ENCODE measurements around the gene MAP7.

Gene MAP7

DNA sequence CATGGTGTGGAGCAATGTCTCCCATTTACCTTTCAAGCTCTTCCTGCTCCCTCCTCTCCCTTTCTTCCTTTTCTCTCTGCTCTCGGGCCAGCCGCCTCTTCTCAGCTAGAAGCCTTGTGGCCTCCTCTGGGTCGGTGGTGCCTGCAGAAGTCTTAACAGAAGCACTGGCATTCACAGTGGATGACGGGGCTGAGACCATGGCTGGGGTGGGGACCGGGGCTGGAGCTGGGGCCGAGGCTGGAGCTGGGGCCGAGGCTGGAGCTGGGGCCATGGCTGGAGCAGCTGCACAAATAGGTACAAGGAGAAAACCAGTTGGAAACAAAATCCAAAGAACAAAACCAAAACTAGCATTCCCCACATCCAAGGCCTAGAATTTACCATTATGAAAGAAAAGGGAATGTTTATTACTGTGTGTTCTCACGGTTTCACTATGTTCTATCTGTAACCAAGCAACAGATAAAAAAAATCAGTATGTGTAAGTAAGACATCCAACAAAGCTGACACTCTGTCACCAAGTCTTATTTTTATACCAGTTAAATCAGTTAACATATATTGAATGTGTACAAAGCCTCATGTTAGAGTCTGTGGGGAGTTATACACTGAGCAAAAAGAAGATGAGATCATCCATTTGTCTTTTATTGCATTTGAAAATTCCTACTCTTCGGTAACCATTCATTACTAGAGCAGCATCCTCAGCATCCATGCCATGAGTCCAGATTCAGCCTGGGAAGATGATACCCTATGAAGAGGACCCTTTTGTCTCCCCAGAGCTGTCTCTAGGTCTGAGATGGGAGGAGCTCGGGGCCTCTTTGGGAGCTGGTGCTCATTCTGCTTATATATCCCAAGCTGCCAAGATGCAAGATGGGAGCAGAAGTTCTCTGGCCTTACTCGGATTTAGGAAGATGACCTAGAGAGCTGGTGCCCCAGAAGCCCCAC lies 187.5 kb downstream of the MAP7 start:
- in situ Hi-C loops (cut with HindIII; ENCODE audit: low sequenced_read_pairs): no loop called here
- H3K4me3 ChIP-seq (ENCODE audit: low read depth, low read length): no peak overlapping the region
- TF ChIP-seq, protein P1, sequence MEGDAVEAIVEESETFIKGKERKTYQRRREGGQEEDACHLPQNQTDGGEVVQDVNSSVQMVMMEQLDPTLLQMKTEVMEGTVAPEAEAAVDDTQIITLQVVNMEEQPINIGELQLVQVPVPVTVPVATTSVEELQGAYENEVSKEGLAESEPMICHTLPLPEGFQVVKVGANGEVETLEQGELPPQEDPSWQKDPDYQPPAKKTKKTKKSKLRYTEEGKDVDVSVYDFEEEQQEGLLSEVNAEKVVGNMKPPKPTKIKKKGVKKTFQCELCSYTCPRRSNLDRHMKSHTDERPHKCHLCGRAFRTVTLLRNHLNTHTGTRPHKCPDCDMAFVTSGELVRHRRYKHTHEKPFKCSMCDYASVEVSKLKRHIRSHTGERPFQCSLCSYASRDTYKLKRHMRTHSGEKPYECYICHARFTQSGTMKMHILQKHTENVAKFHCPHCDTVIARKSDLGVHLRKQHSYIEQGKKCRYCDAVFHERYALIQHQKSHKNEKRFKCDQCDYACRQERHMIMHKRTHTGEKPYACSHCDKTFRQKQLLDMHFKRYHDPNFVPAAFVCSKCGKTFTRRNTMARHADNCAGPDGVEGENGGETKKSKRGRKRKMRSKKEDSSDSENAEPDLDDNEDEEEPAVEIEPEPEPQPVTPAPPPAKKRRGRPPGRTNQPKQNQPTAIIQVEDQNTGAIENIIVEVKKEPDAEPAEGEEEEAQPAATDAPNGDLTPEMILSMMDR (IDR thresholded peaks at IDR 0.05; ENCODE audit: low read depth, low read length, missing control alignments): no peak
- no peak for DNase-seq (ENCODE audit: low read depth)

DNA sequence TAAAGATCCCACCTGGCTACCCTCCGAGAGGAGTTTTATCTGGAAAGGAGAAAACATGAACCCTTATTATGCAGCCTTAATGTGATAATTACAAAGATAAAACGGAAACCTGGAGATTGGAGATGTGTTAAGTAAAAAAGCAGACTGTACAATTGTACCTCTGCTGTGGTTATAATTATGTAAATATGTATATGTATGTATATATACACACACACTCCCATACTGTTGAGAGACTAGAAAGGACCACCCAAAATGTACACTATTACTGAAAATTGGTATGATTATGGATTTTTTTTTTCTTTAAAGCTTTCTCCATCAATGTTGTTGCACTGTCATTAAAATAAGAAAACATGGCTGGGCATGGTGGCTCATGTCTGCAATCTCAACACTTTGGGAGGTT lies 188.4 kb downstream of the MAP7 start:
- TF ChIP-seq, protein P1 (IDR thresholded peaks at IDR 0.05; ENCODE audit: low read depth, low read length, missing control alignments): no peak
- in situ Hi-C loops (cut with HindIII; ENCODE audit: low sequenced_read_pairs): no loop called here
- DNase-seq (ENCODE audit: low read depth): no peak
- H3K4me3 ChIP-seq (ENCODE audit: low read depth, low read length): no peak overlapping the region

GRCh38 chr6:136360783-136361182 lies 189.4 kb downstream of the MAP7 start:
- TF ChIP-seq, protein P1 (IDR thresholded peaks at IDR 0.05; ENCODE audit: low read depth, low read length, missing control alignments): no peak
- DNase-seq (ENCODE audit: low read depth): no peak
- in situ Hi-C loops (cut with HindIII; ENCODE audit: low sequenced_read_pairs): no loop called here
- H3K4me3 ChIP-seq (ENCODE audit: low read depth, low read length): no peak overlapping the region

- TF ChIP-seq, protein P1 (IDR thresholded peaks at IDR 0.05; ENCODE audit: low read depth, low read length, missing control alignments): no peak
- in situ Hi-C loops (cut with HindIII; ENCODE audit: low sequenced_read_pairs): no loop called here
- no peak for DNase-seq (ENCODE audit: low read depth)
- H3K4me3 ChIP-seq (ENCODE audit: low read depth, low read length): no peak overlapping the region
Measured at GRCh38 chr6:136359851-136360250, 190.4 kb downstream of the MAP7 start.

DNA sequence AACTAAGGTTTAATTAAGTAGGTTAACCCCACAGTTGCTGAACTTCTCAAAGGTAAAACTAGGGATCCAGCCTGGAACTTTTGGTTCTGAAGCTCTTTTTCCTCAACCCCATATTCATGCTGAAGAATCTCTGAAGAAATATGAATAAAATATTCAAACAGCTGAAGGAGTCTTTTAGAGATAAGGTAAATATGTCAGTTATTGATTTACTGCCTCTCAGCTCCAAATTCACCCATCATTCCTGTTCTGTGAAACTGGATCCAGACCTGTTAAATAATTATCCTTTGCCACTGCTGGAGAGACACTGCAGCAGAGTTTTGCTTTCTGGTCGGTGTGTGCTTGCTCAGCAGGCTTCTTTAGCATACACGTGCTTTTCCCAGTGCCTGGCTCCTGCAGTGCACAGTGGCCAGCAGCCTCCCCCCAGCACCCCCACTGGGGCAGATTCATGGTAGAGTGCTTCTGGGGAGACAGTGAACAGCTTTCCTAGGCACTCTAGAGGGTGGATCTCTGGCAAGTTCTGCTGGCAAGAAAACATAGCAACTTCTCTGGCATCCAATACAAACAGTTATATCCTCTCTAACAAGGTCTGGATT lies 198.6 kb downstream of the MAP7 start:
- H3K4me3 ChIP-seq (ENCODE audit: low read depth, low read length): no peak overlapping the region
- no peak for DNase-seq (ENCODE audit: low read depth)
- TF ChIP-seq, protein P1 (IDR thresholded peaks at IDR 0.05; ENCODE audit: low read depth, low read length, missing control alignments): no peak
- in situ Hi-C loops (cut with HindIII; ENCODE audit: low sequenced_read_pairs): no loop called here

- in situ Hi-C loops (cut with HindIII; ENCODE audit: low sequenced_read_pairs): no loop called here
- no peak overlapping the region for H3K4me3 ChIP-seq (ENCODE audit: low read depth, low read length)
- TF ChIP-seq, protein P1 (IDR thresholded peaks at IDR 0.05; ENCODE audit: low read depth, low read length, missing control alignments): no peak
- DNase-seq (ENCODE audit: low read depth): no peak
Measured at GRCh38 chr6:136350914-136351313, 199.3 kb downstream of the MAP7 start.

All from astrocyte of the cerebellum (primary cell).